Measurements from ENCODE around the gene OSBPL1A. TPM values are rescaled to one million over a fixed set of nuclear protein-coding genes. Genes with fewer than 3 reads are reported as not detected.
A peak's percentile ranks its signal among the peaks of the same experiment; 100 is the strongest.

Gene OSBPL1A
- total RNA-seq, 6 experiments from 2014 or later = 4.1 to 14.6 (median 14.0) TPM

- peaks cover 0 to 3% (median 0%) of the 10 kb centered on the region in 4 donors for H3K4me1 ChIP-seq
- intact Hi-C loops (cut with DNase I) = no loop called here
- no peaks in the 10 kb centered on the region for H3K9me3 ChIP-seq
- no peaks in the 10 kb centered on the region for H3K36me3 ChIP-seq
- H3K27me3 ChIP-seq = no peaks in the 10 kb centered on the region
- TF ChIP-seq, protein P1, sequence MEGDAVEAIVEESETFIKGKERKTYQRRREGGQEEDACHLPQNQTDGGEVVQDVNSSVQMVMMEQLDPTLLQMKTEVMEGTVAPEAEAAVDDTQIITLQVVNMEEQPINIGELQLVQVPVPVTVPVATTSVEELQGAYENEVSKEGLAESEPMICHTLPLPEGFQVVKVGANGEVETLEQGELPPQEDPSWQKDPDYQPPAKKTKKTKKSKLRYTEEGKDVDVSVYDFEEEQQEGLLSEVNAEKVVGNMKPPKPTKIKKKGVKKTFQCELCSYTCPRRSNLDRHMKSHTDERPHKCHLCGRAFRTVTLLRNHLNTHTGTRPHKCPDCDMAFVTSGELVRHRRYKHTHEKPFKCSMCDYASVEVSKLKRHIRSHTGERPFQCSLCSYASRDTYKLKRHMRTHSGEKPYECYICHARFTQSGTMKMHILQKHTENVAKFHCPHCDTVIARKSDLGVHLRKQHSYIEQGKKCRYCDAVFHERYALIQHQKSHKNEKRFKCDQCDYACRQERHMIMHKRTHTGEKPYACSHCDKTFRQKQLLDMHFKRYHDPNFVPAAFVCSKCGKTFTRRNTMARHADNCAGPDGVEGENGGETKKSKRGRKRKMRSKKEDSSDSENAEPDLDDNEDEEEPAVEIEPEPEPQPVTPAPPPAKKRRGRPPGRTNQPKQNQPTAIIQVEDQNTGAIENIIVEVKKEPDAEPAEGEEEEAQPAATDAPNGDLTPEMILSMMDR (IDR thresholded peaks at IDR 0.05) = no peak
- TF ChIP-seq POLR2A (IDR thresholded peaks at IDR 0.05) = no peak
- WGBS (ENCODE audit: insufficient coverage, low coverage, low lambda C conversion rate, missing lambda C conversion rate) = 100% methylated on average over 1 of the region's 5 CpGs
- no peak overlapping the region for H3K4me3 ChIP-seq
- no peak overlapping the region for H3K27ac ChIP-seq
- ATAC-seq (no peak), DNase-seq (no peak)
Observed at GRCh38 chr18:24403076-24403475, 5.5 kb upstream of the OSBPL1A start.

GRCh38 chr18:24402209-24402785, 4.7 kb upstream of the OSBPL1A start:
- ATAC-seq = no peak
- no peak for TF ChIP-seq POLR2A (IDR thresholded peaks at IDR 0.05)
- TF ChIP-seq, protein P1 (IDR thresholded peaks at IDR 0.05) = peak in 2 of 4 donors; percentile 11 to 20
- 78% methylated on average over 5 of the region's 6 CpGs for WGBS (ENCODE audit: insufficient coverage, low coverage, low lambda C conversion rate, missing lambda C conversion rate)

DNA sequence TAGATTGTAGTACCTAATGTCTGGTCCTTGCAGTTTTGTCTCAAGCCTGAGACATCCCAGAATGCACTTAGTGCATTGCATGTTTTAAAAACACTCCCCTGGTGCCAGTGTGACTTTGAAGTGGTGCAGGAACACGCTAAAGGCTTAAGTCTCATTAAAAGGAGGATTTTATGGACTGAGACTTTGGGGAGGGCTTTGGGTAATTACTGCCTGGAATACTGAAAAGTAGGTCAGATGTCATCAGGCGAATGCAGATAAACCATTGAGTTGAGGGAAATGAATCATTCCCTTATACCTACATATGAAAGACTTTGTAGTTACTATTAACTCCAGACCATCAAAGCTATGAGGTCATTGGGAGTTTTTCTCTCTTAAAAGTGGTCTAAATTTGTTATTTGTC, 3.0 kb upstream of the OSBPL1A start:
- Histone ChIP-seq H3K36me3 (no peaks in the 10 kb centered on the region), H3K4me3 (no peak overlapping the region), H3K4me1 (peaks cover 0 to 9% (median 0%) of the 10 kb centered on the region in 4 donors), H3K27me3 (no peaks in the 10 kb centered on the region), H3K27ac (no peak overlapping the region), H3K9me3 (no peaks in the 10 kb centered on the region)
- TF ChIP-seq, protein P1 (IDR thresholded peaks at IDR 0.05) = no peak
- no peak for TF ChIP-seq POLR2A (IDR thresholded peaks at IDR 0.05)
- DNase-seq = no peak
- 88% methylated on average over 2 of the region's 2 CpGs for WGBS (ENCODE audit: insufficient coverage, low coverage, low lambda C conversion rate, missing lambda C conversion rate)
- no peak for ATAC-seq
- intact Hi-C loops (cut with DNase I) = no loop called here

More at GRCh38 chr18:24402209-24402785, 4.7 kb upstream of the OSBPL1A start:
- Histone ChIP-seq H3K27me3 (no peaks in the 10 kb centered on the region), H3K4me1 (peaks cover 0 to 4% (median 0%) of the 10 kb centered on the region in 4 donors), H3K27ac (no peak overlapping the region), H3K4me3 (no peak overlapping the region), H3K9me3 (no peaks in the 10 kb centered on the region), H3K36me3 (no peaks in the 10 kb centered on the region)
- DNase-seq = no peak
- intact Hi-C loops (cut with DNase I) = no loop called here

GRCh38 chr18:24398540-24398939, 916 bp upstream of the OSBPL1A start:
- Histone ChIP-seq H3K4me3 (no peak overlapping the region), H3K36me3 (no peaks in the 10 kb centered on the region), H3K9me3 (no peaks in the 10 kb centered on the region), H3K4me1 (peaks cover 0 to 9% (median 0%) of the 10 kb centered on the region in 4 donors), H3K27me3 (no peaks in the 10 kb centered on the region), H3K27ac (no peak overlapping the region)
- intact Hi-C loops (cut with DNase I) = no loop called here
- DNase-seq (no peak), ATAC-seq (no peak)
- 91% methylated on average over 15 of the region's 15 CpGs for WGBS (ENCODE audit: insufficient coverage, low coverage, low lambda C conversion rate, missing lambda C conversion rate)
- no peak for TF ChIP-seq POLR2A (IDR thresholded peaks at IDR 0.05)

GRCh38 chr18:24397131-24397693, 412 bp downstream of the OSBPL1A start:
- 1% methylated on average over 15 of the region's 50 CpGs for WGBS (ENCODE audit: insufficient coverage, low coverage, low lambda C conversion rate, missing lambda C conversion rate)
- no peak for TF ChIP-seq POLR2A (IDR thresholded peaks at IDR 0.05)
- TF ChIP-seq, protein P1 (IDR thresholded peaks at IDR 0.05) = no peak
- intact Hi-C loops (cut with DNase I) = no loop called here

More at GRCh38 chr18:24397131-24397693, 412 bp downstream of the OSBPL1A start:
- Histone ChIP-seq H3K4me3 (peak overlapping the region; percentile 68 to 82 (median 73)), H3K27me3 (no peaks in the 10 kb centered on the region), H3K4me1 (peaks cover 0 to 9% (median 0%) of the 10 kb centered on the region in 4 donors), H3K27ac (peak overlapping the region; percentile 52 to 76 (median 62)), H3K9me3 (no peaks in the 10 kb centered on the region), H3K36me3 (no peaks in the 10 kb centered on the region)
- DNase-seq = peak; percentile 52 to 62 (median 62)
- peak; percentile 46 to 62 (median 57) for ATAC-seq

Measured in right lobe of liver (tissue), 6 donors.